ENCODE results near the gene LSM14A. TPM values are rescaled to one million over a fixed set of nuclear protein-coding genes. Genes with fewer than 3 reads are reported as not detected.

LSM14A gene
- total RNA-seq: 65.4 TPM
- long read RNA-seq, transcript LSM14A-203 (10 exons, 3,596 nt): major isoform, 51 of 107 reads
- long read RNA-seq, transcript LSM14A-201 (11 exons, 3,424 nt): minor isoform, 41 of 107 reads
- long read RNA-seq, partial matches to known transcripts: 1 of 107 reads
- long read RNA-seq, other reads (novel, unspliced or antisense): 13 of 107 reads

GRCh38 chr19:34171877-34172660, at the start of gene LSM14A:
Gene LSM14A (plus strand): TSS chr19:34172504. CDS start chr19:34172643, 139 bp downstream.
- intact Hi-C loops (cut with micrococcal nuclease): no loop called here
- TF ChIP-seq CTCF (IDR thresholded peaks at IDR 0.05; ENCODE audit: borderline replicate concordance): no peak

GRCh38 chr19:34124828-34125227, 47.5 kb upstream of the LSM14A start:
- Histone ChIP-seq H3K36me3 (no peaks in the 10 kb centered on the region), H3K4me3 (no peak overlapping the region), H3K4me1 (no peaks in the 10 kb centered on the region), H3K9me3 (replicated peaks) (no peaks in the 10 kb centered on the region), H3K27me3 (ENCODE audit: low read depth) (peaks cover 9% of the 10 kb centered on the region), H3K27ac (replicated peaks) (no peak overlapping the region)
- no peak for DNase-seq
- intact Hi-C loops (cut with micrococcal nuclease): no loop called here
- TF ChIP-seq CTCF (IDR thresholded peaks at IDR 0.05; ENCODE audit: borderline replicate concordance): no peak

More at GRCh38 chr19:34171877-34172660, at the start of gene LSM14A:
- peaks cover 57% of the 10 kb centered on the region for H3K4me1 ChIP-seq
- no peaks in the 10 kb centered on the region for H3K9me3 ChIP-seq (replicated peaks)
- peaks cover 3% of the 10 kb centered on the region for H3K36me3 ChIP-seq
- DNase-seq: peak; percentile 94
- H3K27ac ChIP-seq (replicated peaks): peak within 1 kb of the TSS; percentile 99
- H3K4me3 ChIP-seq: peak within 1 kb of the TSS; percentile 97
- H3K27me3 ChIP-seq (ENCODE audit: low read depth): no peaks in the 10 kb centered on the region

- H3K36me3 ChIP-seq: no peaks in the 10 kb centered on the region
- no peak for TF ChIP-seq CTCF (IDR thresholded peaks at IDR 0.05; ENCODE audit: borderline replicate concordance)
- no peak overlapping the region for H3K4me3 ChIP-seq
- no peaks in the 10 kb centered on the region for H3K9me3 ChIP-seq (replicated peaks)
- DNase-seq: no peak
- peaks cover 9% of the 10 kb centered on the region for H3K27me3 ChIP-seq (ENCODE audit: low read depth)
- intact Hi-C loops (cut with micrococcal nuclease): no loop called here
- no peaks in the 10 kb centered on the region for H3K4me1 ChIP-seq
- no peak overlapping the region for H3K27ac ChIP-seq (replicated peaks)
Measured at GRCh38 chr19:34126966-34127365, 45.3 kb upstream of the LSM14A start.

GRCh38 chr19:34127684-34128189, 44.6 kb upstream of the LSM14A start:
- no peak for TF ChIP-seq CTCF (IDR thresholded peaks at IDR 0.05; ENCODE audit: borderline replicate concordance)
- no peaks in the 10 kb centered on the region for H3K9me3 ChIP-seq (replicated peaks)
- peaks cover 4% of the 10 kb centered on the region for H3K27me3 ChIP-seq (ENCODE audit: low read depth)
- H3K27ac ChIP-seq (replicated peaks): no peak overlapping the region
- H3K4me1 ChIP-seq: no peaks in the 10 kb centered on the region
- intact Hi-C loops (cut with micrococcal nuclease): no loop called here
- H3K4me3 ChIP-seq: no peak overlapping the region
- no peak for DNase-seq
- no peaks in the 10 kb centered on the region for H3K36me3 ChIP-seq

- Histone ChIP-seq H3K27ac (replicated peaks) (no peak overlapping the region), H3K4me1 (peaks cover 2% of the 10 kb centered on the region), H3K9me3 (replicated peaks) (no peaks in the 10 kb centered on the region), H3K4me3 (no peak overlapping the region), H3K27me3 (ENCODE audit: low read depth) (no peaks in the 10 kb centered on the region), H3K36me3 (no peaks in the 10 kb centered on the region)
- no peak for TF ChIP-seq CTCF (IDR thresholded peaks at IDR 0.05; ENCODE audit: borderline replicate concordance)
- no peak for DNase-seq
- intact Hi-C loops (cut with micrococcal nuclease): no loop called here
Measured at GRCh38 chr19:34128558-34129250, 43.6 kb upstream of the LSM14A start.

Measured in left ventricle myocardium inferior (tissue), 1 donor.